ENCODE measurements around the gene PKNOX1. TPM values are rescaled to one million over a fixed set of nuclear protein-coding genes. Genes with fewer than 3 reads are reported as not detected.

The PKNOX1 gene
- total and polyA plus RNA-seq, 9 of the 15 experiments (the other 6 are each of a cell fraction or from before 2014, with no cell fraction given), result 8.8 to 25.9 (median 13.2) TPM

GRCh38 chr21:42973991-42974831 is at the start of gene PKNOX1 (continued):
- TF ChIP-seq FOXA3 (CRISPR knock-in tag; conservative IDR thresholded peaks at IDR 0.05 in 1 of 2, IDR thresholded peaks at IDR 0.05 in 1 of 2) (no peak), GTF2A2 (tag; IDR thresholded peaks at IDR 0.05) (no peak), ZNF263 (CRISPR knock-in tag; IDR thresholded peaks at IDR 0.05; ENCODE audit: borderline replicate concordance) (no peak; the same call in 1 of the 2 replicates), ZNF24 (IDR thresholded peaks at IDR 0.05) (no peak), HMG20A (CRISPR knock-in tag; conservative IDR thresholded peaks at IDR 0.05) (no peak), SOX6 (IDR thresholded peaks at IDR 0.05) (0 out of 2 replicates have a peak, but pooled peaks have one; percentile 8), NCOA1 (IDR thresholded peaks at IDR 0.05; ENCODE audit: low read depth) (no peak), CHD4 (IDR thresholded peaks at IDR 0.05; ENCODE audit: insufficient read depth, insufficient replicate concordance, low read depth, low read length, poor library complexity, severe bottlenecking) (no peak), GABPA (tag; conservative IDR thresholded peaks at IDR 0.05; ENCODE audit: low read depth) (no peak), ZBTB5 (IDR thresholded peaks at IDR 0.05) (no peak), ETV1 (tag; conservative IDR thresholded peaks at IDR 0.05; ENCODE audit: low read depth) (no peak), EP400 (IDR thresholded peaks at IDR 0.05) (peak; percentile 73; the same call in 1 of the 2 replicates), ZNF143 (CRISPR knock-in tag; IDR thresholded peaks at IDR 0.05) (no peak), MLLT1 (IDR thresholded peaks at IDR 0.05) (no peak), ZNF232 (CRISPR knock-in tag; IDR thresholded peaks at IDR 0.05) (no peak), EGR1 (conservative IDR thresholded peaks at IDR 0.05) (peak; percentile 56), TGIF2 (CRISPR knock-in tag; IDR thresholded peaks at IDR 0.05) (no peak), CTBP1 (IDR thresholded peaks at IDR 0.05; ENCODE audit: borderline replicate concordance) (peak; percentile 96), HDAC2 (IDR thresholded peaks at IDR 0.05) (peak; percentile 80), NELFE (IDR thresholded peaks at IDR 0.05; ENCODE audit: insufficient read depth, insufficient read length) (no peak), E2F4 (CRISPR knock-in tag; IDR thresholded peaks at IDR 0.05; ENCODE audit: low read depth) (no peak; the same call in 1 of the 2 replicates), STAT5A (IDR thresholded peaks at IDR 0.05; ENCODE audit: borderline replicate concordance, low read length) (no peak)
- TF ChIP-seq, protein P1, sequence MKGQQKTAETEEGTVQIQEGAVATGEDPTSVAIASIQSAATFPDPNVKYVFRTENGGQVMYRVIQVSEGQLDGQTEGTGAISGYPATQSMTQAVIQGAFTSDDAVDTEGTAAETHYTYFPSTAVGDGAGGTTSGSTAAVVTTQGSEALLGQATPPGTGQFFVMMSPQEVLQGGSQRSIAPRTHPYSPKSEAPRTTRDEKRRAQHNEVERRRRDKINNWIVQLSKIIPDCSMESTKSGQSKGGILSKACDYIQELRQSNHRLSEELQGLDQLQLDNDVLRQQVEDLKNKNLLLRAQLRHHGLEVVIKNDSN (CRISPR knock-in tag; IDR thresholded peaks at IDR 0.05), result peak; percentile 90

Data from K562 (cell line).